GM12801 (cell line): ENCODE data around the gene ASTL.

Source experiments
- TF ChIP-seq, protein P1 (sequence below): IDR thresholded peaks from one replicate; pipeline ENCODE4 v1.5.1; 2011; ENCODE audit warnings: control low read depth; ENCODE audit not compliant: insufficient read length; ENCODE audit errors: extremely low read depth

The ASTL gene

GRCh38 chr2:96167407-96168013, 29.2 kb upstream of the ASTL start:
- TF ChIP-seq, protein P1, sequence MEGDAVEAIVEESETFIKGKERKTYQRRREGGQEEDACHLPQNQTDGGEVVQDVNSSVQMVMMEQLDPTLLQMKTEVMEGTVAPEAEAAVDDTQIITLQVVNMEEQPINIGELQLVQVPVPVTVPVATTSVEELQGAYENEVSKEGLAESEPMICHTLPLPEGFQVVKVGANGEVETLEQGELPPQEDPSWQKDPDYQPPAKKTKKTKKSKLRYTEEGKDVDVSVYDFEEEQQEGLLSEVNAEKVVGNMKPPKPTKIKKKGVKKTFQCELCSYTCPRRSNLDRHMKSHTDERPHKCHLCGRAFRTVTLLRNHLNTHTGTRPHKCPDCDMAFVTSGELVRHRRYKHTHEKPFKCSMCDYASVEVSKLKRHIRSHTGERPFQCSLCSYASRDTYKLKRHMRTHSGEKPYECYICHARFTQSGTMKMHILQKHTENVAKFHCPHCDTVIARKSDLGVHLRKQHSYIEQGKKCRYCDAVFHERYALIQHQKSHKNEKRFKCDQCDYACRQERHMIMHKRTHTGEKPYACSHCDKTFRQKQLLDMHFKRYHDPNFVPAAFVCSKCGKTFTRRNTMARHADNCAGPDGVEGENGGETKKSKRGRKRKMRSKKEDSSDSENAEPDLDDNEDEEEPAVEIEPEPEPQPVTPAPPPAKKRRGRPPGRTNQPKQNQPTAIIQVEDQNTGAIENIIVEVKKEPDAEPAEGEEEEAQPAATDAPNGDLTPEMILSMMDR = no peak

- TF ChIP-seq, protein P1 = no peak
These were observed 26.3 kb upstream of the ASTL start for GRCh38 chr2:96164459-96165184.

DNA sequence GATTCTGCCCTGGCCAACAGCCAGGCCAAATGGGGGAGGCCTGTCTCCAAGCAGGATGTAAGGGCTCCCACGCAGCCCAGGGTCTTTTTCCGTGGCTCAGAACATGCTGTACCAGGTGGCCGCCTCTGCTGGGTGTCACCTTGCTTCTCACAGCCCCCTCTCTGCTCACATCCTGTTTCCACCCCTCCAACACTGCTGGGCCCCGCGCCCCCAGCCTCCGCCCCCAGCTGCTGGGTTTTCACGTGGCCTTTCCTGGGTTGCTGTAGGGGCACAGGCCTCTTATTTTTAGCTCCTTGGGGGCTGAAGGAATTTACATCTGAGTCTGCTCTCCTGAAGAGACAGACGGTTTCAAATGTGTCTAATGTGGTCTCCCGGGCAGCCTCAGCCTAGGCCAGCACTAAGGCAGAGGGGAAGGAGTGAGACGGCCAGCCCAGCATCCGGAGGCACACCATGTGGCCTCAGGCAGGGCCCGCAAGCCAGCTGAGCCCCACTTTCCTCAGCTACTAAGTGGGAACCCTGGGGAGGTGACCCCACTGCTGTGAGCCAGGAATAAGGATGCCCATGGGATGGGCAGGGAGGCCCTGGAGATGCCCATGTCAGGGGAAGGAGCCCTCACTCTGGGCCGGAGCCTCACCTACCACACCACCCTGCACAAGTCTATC, 25.6 kb upstream of the ASTL start:
- TF ChIP-seq, protein P1 = no peak

- TF ChIP-seq, protein P1 = no peak
These were observed 25.1 kb upstream of the ASTL start for GRCh38 chr2:96163415-96163767.

DNA sequence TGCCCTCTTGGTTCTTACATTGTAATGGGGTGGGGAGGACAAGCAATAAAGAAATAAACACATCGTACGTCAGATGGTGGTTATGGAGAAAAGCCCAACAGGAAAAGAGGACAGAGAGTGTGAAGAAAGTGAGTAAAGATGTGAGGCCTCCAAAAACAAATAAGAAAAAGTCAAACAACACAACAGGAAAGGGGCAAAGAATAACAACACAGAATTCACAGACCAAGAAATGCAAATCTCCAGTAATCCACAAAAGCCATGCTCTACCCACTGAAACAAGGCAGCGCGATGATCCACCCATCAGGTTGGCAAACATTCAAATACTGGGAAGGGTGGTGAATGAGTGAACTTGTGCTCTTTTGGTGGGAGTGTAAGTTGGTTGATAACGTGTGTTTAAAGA, 23.6 kb upstream of the ASTL start:
- TF ChIP-seq, protein P1 = no peak

GRCh38 chr2:96159084-96159830, 21.0 kb upstream of the ASTL start:
- TF ChIP-seq, protein P1 = no peak

DNA sequence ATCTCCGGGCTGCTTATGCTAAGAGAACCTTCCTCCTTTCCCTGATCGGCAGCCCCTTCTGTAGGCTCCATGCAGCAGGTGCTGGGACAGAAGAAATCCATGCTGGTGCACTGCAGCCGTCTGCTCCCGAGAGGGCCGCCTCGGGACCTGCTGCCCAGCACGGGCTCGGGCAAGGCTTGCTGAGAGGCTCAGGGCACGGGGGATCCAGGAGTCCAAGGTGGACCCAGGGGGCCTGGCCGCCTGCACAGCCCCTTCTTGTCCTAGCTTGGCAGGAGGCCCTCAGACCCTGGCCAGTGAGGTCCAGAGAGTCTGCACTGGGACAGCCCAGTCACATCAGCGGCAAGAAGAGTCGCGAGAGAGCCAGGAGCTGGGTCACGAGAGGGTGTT, 20.2 kb upstream of the ASTL start:
- TF ChIP-seq, protein P1 = no peak
